Measurements from ENCODE around the gene IL36A.

GRCh38 chr2:112958428-112959108 is 46.7 kb upstream of the IL36A start:
- TF ChIP-seq GATA3 (IDR thresholded peaks at IDR 0.05; ENCODE audit: low read depth, low read length), result no peak
- TF ChIP-seq GATA2 (IDR thresholded peaks at IDR 0.05; ENCODE audit: low read depth, low read length), result no peak
